OCI-LY1 (cell line): ENCODE measurements around the gene IFT22.

Experiments
- EZH2 ChIP-seq: fragments of 200-600 bp; sonication (generic), shearing (Covaris generic); IDR thresholded peaks from 2 replicates; pipeline ENCODE4 v1.8.0; 2017; ENCODE audit warnings: borderline replicate concordance, mixed run types, mild to moderate bottlenecking, antibody characterized with exemption, low read length, moderate library complexity, mixed read lengths
- TF ChIP-seq, protein P1 (sequence below): fragments of 200-600 bp; sonication (generic), shearing (Covaris generic); IDR thresholded peaks from 2 replicates; pipeline ENCODE4 v1.5.1; 2017; ENCODE audit warnings: mild to moderate bottlenecking, antibody characterized with exemption, low read length, moderate library complexity, mixed read lengths

DNA sequence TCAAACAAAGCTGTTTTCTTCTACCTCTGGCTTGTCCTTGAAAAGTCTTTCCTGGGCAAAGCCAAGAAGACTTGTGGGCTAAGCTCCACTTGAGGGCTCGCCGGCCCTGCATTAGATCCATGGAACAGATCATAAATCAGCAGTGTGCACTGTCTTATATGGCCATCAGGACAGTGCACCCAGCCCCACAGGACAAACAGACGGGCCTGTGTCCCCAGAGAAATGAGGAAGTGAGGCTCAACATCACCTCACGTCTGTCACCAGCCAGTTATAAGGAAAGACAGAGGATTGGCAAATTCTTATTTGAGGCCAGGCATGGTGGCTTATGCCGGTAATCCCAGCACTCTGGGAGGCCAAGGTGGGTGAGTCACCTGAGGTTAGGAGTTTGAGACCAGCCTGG, 12.3 kb upstream of the IFT22 start:
- TF ChIP-seq, protein P1, sequence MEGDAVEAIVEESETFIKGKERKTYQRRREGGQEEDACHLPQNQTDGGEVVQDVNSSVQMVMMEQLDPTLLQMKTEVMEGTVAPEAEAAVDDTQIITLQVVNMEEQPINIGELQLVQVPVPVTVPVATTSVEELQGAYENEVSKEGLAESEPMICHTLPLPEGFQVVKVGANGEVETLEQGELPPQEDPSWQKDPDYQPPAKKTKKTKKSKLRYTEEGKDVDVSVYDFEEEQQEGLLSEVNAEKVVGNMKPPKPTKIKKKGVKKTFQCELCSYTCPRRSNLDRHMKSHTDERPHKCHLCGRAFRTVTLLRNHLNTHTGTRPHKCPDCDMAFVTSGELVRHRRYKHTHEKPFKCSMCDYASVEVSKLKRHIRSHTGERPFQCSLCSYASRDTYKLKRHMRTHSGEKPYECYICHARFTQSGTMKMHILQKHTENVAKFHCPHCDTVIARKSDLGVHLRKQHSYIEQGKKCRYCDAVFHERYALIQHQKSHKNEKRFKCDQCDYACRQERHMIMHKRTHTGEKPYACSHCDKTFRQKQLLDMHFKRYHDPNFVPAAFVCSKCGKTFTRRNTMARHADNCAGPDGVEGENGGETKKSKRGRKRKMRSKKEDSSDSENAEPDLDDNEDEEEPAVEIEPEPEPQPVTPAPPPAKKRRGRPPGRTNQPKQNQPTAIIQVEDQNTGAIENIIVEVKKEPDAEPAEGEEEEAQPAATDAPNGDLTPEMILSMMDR, result no peak
- TF ChIP-seq EZH2, result no peak
